ENCODE data around the gene SLC1A4. TPM values are rescaled to one million over a fixed set of nuclear protein-coding genes. Genes with fewer than 3 reads are reported as not detected.

SLC1A4 gene
- total RNA-seq, 1 experiment from 2014 or later, result 9.1 TPM

DNA sequence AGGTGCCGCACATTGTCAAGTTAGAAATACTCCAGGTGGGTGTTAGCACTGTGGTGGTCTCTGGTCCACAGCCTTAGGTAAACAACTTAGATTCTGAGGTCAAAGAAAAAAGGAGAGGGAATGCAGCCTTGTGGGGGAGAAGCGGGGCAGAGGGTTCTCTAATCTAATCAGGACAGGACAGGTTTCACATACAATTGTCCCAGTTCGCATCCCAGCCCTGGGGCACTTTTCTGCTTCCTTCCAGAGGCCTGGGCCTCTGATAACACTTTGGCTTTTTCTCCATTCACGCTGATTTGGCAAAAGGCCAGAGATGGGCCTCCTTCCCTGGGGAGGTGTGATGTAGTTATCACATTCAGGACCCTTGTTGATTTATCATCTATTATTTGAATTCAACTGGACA, 32.5 kb downstream of the SLC1A4 start:
- Histone ChIP-seq H3K36me3 (ENCODE audit: low read depth, low read length) (no peaks in the 10 kb centered on the region), H4K20me1 (ENCODE audit: low read length) (no peaks in the 10 kb centered on the region), H3K9me3 (ENCODE audit: low read length) (no peaks in the 10 kb centered on the region), H3K4me3 (ENCODE audit: low read length) (no peak overlapping the region), H3K4me2 (ENCODE audit: low read length) (no peak overlapping the region), H3K27me3 (ENCODE audit: low read length) (no peaks in the 10 kb centered on the region), H3K9me2 (replicated peaks; ENCODE audit: low read length) (no peaks in the 10 kb centered on the region), H3K79me2 (ENCODE audit: low read length) (no peaks in the 10 kb centered on the region), H2AFZ (ENCODE audit: low read length) (no peak overlapping the region), H3F3A (ENCODE audit: low read length, unreplicated experiment) (no peaks in the 10 kb centered on the region), H3K27ac (ENCODE audit: low read length) (no peak overlapping the region), H3K4me1 (ENCODE audit: insufficient read depth, low read length) (no peaks in the 10 kb centered on the region), H3K9ac (ENCODE audit: low read length) (no peak overlapping the region)
- ChIA-PET CTCF (no interaction called here), POLR2A (ENCODE audit: unreplicated experiment) (no interaction called here)
- intact Hi-C loops (cut with micrococcal nuclease), result no loop called here
- TSS peak; percentile 16 for BruUV-seq (replicated peaks)
- no peak for ATAC-seq
- no peak for TF ChIP-seq EZH2 (IDR thresholded peaks at IDR 0.05; ENCODE audit: low read length, unreplicated experiment)
- TF ChIP-seq EZH2phosphoT487 (IDR thresholded peaks at IDR 0.05; ENCODE audit: borderline replicate concordance, low read length), result no peak
- TF ChIP-seq, protein P1, sequence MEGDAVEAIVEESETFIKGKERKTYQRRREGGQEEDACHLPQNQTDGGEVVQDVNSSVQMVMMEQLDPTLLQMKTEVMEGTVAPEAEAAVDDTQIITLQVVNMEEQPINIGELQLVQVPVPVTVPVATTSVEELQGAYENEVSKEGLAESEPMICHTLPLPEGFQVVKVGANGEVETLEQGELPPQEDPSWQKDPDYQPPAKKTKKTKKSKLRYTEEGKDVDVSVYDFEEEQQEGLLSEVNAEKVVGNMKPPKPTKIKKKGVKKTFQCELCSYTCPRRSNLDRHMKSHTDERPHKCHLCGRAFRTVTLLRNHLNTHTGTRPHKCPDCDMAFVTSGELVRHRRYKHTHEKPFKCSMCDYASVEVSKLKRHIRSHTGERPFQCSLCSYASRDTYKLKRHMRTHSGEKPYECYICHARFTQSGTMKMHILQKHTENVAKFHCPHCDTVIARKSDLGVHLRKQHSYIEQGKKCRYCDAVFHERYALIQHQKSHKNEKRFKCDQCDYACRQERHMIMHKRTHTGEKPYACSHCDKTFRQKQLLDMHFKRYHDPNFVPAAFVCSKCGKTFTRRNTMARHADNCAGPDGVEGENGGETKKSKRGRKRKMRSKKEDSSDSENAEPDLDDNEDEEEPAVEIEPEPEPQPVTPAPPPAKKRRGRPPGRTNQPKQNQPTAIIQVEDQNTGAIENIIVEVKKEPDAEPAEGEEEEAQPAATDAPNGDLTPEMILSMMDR (conservative IDR thresholded peaks at IDR 0.05; ENCODE audit: low read depth, low read length), result no peak
- no peak for DNase-seq

DNA sequence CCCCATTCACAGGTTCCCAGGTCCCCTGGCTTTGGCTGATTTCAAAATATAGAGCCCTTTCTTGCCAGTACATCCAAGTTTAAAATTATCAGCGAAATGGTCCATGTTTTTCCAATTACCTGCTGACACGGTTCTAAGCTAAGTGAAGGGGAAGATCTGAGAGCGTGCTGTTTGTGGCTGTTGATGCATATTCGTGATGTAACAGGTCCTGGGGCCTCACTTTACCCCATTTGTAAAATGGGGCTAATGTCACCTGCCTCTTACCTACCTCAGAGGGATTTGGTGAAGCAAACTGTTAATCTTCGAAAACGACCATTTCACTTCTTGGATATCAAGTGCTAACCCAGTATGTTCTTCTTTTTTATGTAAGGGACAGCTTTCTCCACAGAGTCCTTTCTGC, 33.0 kb downstream of the SLC1A4 start:
- Histone ChIP-seq H4K20me1 (ENCODE audit: low read length) (no peaks in the 10 kb centered on the region), H3K36me3 (ENCODE audit: low read depth, low read length) (no peaks in the 10 kb centered on the region), H3K79me2 (ENCODE audit: low read length) (no peaks in the 10 kb centered on the region), H3K27me3 (ENCODE audit: low read length) (no peaks in the 10 kb centered on the region), H3K4me1 (ENCODE audit: insufficient read depth, low read length) (no peaks in the 10 kb centered on the region), H3K4me3 (ENCODE audit: low read length) (no peak overlapping the region), H3K9ac (ENCODE audit: low read length) (no peak overlapping the region), H3K27ac (ENCODE audit: low read length) (no peak overlapping the region), H3K9me3 (ENCODE audit: low read length) (no peaks in the 10 kb centered on the region), H3F3A (ENCODE audit: low read length, unreplicated experiment) (no peaks in the 10 kb centered on the region), H2AFZ (ENCODE audit: low read length) (no peak overlapping the region), H3K9me2 (replicated peaks; ENCODE audit: low read length) (no peaks in the 10 kb centered on the region), H3K4me2 (ENCODE audit: low read length) (no peak overlapping the region)
- intact Hi-C loops (cut with micrococcal nuclease), result no loop called here
- TF ChIP-seq EZH2 (IDR thresholded peaks at IDR 0.05; ENCODE audit: low read length, unreplicated experiment) (no peak), EZH2phosphoT487 (IDR thresholded peaks at IDR 0.05; ENCODE audit: borderline replicate concordance, low read length) (no peak)
- TF ChIP-seq, protein P1 (conservative IDR thresholded peaks at IDR 0.05; ENCODE audit: low read depth, low read length), result no peak
- CTCF ChIA-PET, result no interaction called here
- POLR2A ChIA-PET (ENCODE audit: unreplicated experiment), result no interaction called here
- ATAC-seq, result no peak
- BruUV-seq (replicated peaks), result no TSS peak
- DNase-seq, result no peak

DNA sequence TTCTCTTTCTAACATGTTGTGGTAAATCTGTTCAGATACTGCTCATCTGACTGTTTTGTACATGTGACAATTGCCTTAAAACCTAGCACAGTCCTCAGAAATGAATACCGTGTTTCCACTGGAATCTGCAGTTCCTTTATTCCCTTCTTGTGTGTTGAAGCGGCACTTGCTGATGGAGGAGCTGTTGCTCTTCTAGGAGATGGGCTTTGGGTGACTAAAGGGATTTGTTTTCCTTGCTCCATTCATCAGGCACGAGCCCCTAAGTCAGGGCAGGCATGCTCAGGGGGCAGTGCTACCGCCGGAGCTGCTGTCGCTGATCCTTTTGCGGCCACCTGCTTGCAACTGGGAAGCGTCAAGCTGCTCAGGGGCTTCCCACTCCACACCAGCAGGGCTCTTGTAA, 34.5 kb downstream of the SLC1A4 start:
- DNase-seq, result no peak
- no TSS peak for BruUV-seq (replicated peaks)
- Histone ChIP-seq H3K9me2 (replicated peaks; ENCODE audit: low read length) (no peaks in the 10 kb centered on the region), H3K27ac (ENCODE audit: low read length) (no peak overlapping the region), H3K36me3 (ENCODE audit: low read depth, low read length) (no peaks in the 10 kb centered on the region), H3K27me3 (ENCODE audit: low read length) (no peaks in the 10 kb centered on the region), H3K4me2 (ENCODE audit: low read length) (no peak overlapping the region), H3K79me2 (ENCODE audit: low read length) (no peaks in the 10 kb centered on the region), H3K9me3 (ENCODE audit: low read length) (no peaks in the 10 kb centered on the region), H2AFZ (ENCODE audit: low read length) (no peak overlapping the region), H3K4me1 (ENCODE audit: insufficient read depth, low read length) (no peaks in the 10 kb centered on the region), H3K4me3 (ENCODE audit: low read length) (no peak overlapping the region), H3K9ac (ENCODE audit: low read length) (no peak overlapping the region), H4K20me1 (ENCODE audit: low read length) (no peaks in the 10 kb centered on the region), H3F3A (ENCODE audit: low read length, unreplicated experiment) (no peaks in the 10 kb centered on the region)
- no peak for ATAC-seq
- ChIA-PET CTCF (no interaction called here), POLR2A (ENCODE audit: unreplicated experiment) (no interaction called here)
- intact Hi-C loops (cut with micrococcal nuclease), result no loop called here
- TF ChIP-seq EZH2phosphoT487 (IDR thresholded peaks at IDR 0.05; ENCODE audit: borderline replicate concordance, low read length), result no peak
- no peak for TF ChIP-seq EZH2 (IDR thresholded peaks at IDR 0.05; ENCODE audit: low read length, unreplicated experiment)
- TF ChIP-seq, protein P1 (conservative IDR thresholded peaks at IDR 0.05; ENCODE audit: low read depth, low read length), result no peak
